Heart right ventricle (tissue), 16 donors: ENCODE data around the gene GJA4. TPM values are rescaled to one million over a fixed set of nuclear protein-coding genes. Genes with fewer than 3 reads are reported as not detected.

Experiments
- ATAC-seq, 8 donors: fragments of 200-7000 bp; cut with Tn5 transposase; one replicate each; pipeline ENCODE4 v1.9.1; 2020; ENCODE audit warnings: mild to moderate bottlenecking in 8 of 8, moderate library complexity in 8 of 8, moderate number of reproducible peaks in 1 of 8
- DNase-seq, 2 donors: peaks; one replicate each; pipeline ENCODE4 v3.0.0-alpha.2; 2020
- H3K27ac ChIP-seq, 10 donors: fragments of 200-600 bp; sonication (generic) in 2 of 10; one replicate each; pipeline versions ENCODE4 v1.5.0 to v1.8.0; 2020 to 2022; ENCODE audit warnings: mild to moderate bottlenecking in 3 of 10
- H3K27me3 ChIP-seq, 7 donors: fragments of 200-600 bp; one replicate each; pipeline ENCODE4 v1.8.0; 2021 to 2022; ENCODE audit warnings: mild to moderate bottlenecking in 2 of 7
- H3K36me3 ChIP-seq, 9 donors: fragments of 200-600 bp; sonication (generic) in 1 of 9; one replicate each; pipeline versions ENCODE4 v1.5.0 to v1.8.0; 2020 to 2022; ENCODE audit warnings: mild to moderate bottlenecking in 2 of 9
- H3K4me1 ChIP-seq, 9 donors: fragments of 200-600 bp; sonication (generic) in 1 of 9; one replicate each; pipeline versions ENCODE4 v1.5.0 to v1.8.0; 2020 to 2022; ENCODE audit warnings: mild to moderate bottlenecking in 4 of 9
- H3K4me3 ChIP-seq, 10 donors: fragments of 200-600 bp; sonication (generic) in 2 of 10; one replicate each; pipeline versions ENCODE4 v1.5.0 to v1.8.0; 2020 to 2022; ENCODE audit warnings: mild to moderate bottlenecking in 7 of 10, moderate library complexity in 2 of 10
- H3K9me3 ChIP-seq, 11 donors: fragments of 200-600 bp in 10 of 11; sonication (generic) in 2 of 11; one replicate each; pipeline versions ENCODE4 v1.5.0 to v1.8.0; 2013 to 2022; ENCODE audit warnings: mild to moderate bottlenecking in 2 of 11, control low read depth in 1 of 11, moderate library complexity in 1 of 11
- CTCF ChIP-seq, 9 donors: fragments of 200-600 bp; sonication (generic) in 2 of 9; IDR thresholded peaks; one replicate each; pipeline versions ENCODE4 v1.5.0 to v1.8.0; 2021 to 2022; ENCODE audit warnings: antibody characterized with exemption in 9 of 9, mild to moderate bottlenecking in 5 of 9, moderate library complexity in 1 of 9
- WGBS, 2 donors: extraction: QIAGEN DNeasy Blood & Tissue Kit; methylation state at CpG; one replicate each; pipeline ENCODE4 v1.1.7; 2013; ENCODE audit warnings: inconsistent platforms in 1 of 2; 5-methylcytosine and 5-hydroxymethylcytosine counted together
- intact Hi-C, 10 donors: fragments of 100-400 bp; cut with DNase I; formaldehyde crosslinking; loops; one replicate each; pipeline versions ENCODE4 v1.11.1 to v1.14.2; 2022
- long read RNA-seq, 3 donors: library from polyadenylated mRNA; unstranded; transcript quantifications; one replicate each; pipeline ENCODE4 v2.0.0, GENCODE V29; 2020 to 2021
- polyA plus RNA-seq, 2 donors: library from polyadenylated mRNA; stranded (reverse); fragments of 200-250 nt; gene quantifications; one replicate each; pipeline ENCODE4 v1.2.3, GENCODE V29; 2013
- total RNA-seq, 10 donors: library from RNA; stranded (reverse); fragmentation: NEBNext Ultra II Directional in 3 of 10; extraction: Animal tissue kit (Norgen Biotek cat#: 25700) in 3 of 10; gene quantifications; one replicate each; pipeline versions ENCODE4 v1.2.1 to v1.2.4, GENCODE V29; 2021 to 2023
- donor health status: Arrhythmogenic right ventricular cardiomyopathy.
- donor health status: ischemic (EF 13 %, LVEDD 7.1; RV severe dilation, severe dysfunction).
- donor health status: healthy with polysubstance abuse.
- donor health status: DM: no; HTN: yes; CAD: no.
- donor health status: DM: no; HTN: no; CAD: no.
- donor health status: ischemic (EF 25% LVEDD 6.9; RV normal size, moderate dysfunction).
- donor health status: ischemic (EF 25% LVEDD 5.7; RV mildly dilated, moderate dysfunction).
- donor health status: healthy.
- donor health status: DM: yes; HTN: yes; CAD: no.
- donor health status: Ischemic cardiomyopathy.
- donor health status: ischemic (EF 35%, LVEDD 5.7; RV mildly dilated, moderate dysfunction).
- donor health status: nonischemic (EF 11% LVEDD 7.7; RV severe dilation, severe dysfunction).
- donor health status: DM: yes; HTN: yes; CAD: no.
- donor health status: PGD.
- donor health status: ischemic (EF 29% LVEDD 5.4; RV normal size, mild dysfunction).
- donor health status: nonischemic (EF 23%, LVEDD 6.1; RV moderate dilation, normal function).

Gene GJA4
- 10 to 100 TPM in 9 of 10 donors, 1 to 10 TPM in 1; 9.0 to 37.8 (median 22.7) TPM for total RNA-seq
- polyA plus RNA-seq: 10 to 100 TPM; 20.3 to 50.1 TPM
- long read RNA-seq, donor 1, transcript GJA4-201 (2 exons, 1,622 nt): major isoform, 6 of 13 reads
- long read RNA-seq, donor 1, partial matches to known transcripts: 5 of 13 reads
- long read RNA-seq, donor 1, other reads (novel, unspliced or antisense): 1 of 13 reads
- long read RNA-seq, donor 2, transcript GJA4-201 (2 exons, 1,622 nt): major isoform, 5 of 12 reads
- long read RNA-seq, donor 2, partial matches to known transcripts: 6 of 12 reads
- long read RNA-seq, donor 2, other reads (novel, unspliced or antisense): 0 of 12 reads
- long read RNA-seq, donor 3, transcript GJA4-202 (2 exons, 1,059 nt): minor isoform, 7 of 48 reads
- long read RNA-seq, donor 3, transcript GJA4-201 (2 exons, 1,622 nt): major isoform, 33 of 48 reads
- long read RNA-seq, donor 3, partial matches to known transcripts: 7 of 48 reads
- long read RNA-seq, donor 3, other reads (novel, unspliced or antisense): 1 of 48 reads

- ATAC-seq (peak; percentile 23 to 69 (median 56)), DNase-seq (peak; percentile 64 to 70)
- intact Hi-C loops: no loop called here
- Histone ChIP-seq H3K9me3 (no peaks in the 10 kb centered on the region), H3K27ac (peak within 1 kb of the TSS; percentile 74 to 92 (median 86)), H3K27me3 (peaks cover 0 to 17% (median 0%) of the 10 kb centered on the region in 7 donors), H3K4me3 (peak within 1 kb of the TSS; percentile 51 to 75 (median 60)), H3K36me3 (peaks cover 0 to 34% (median 4%) of the 10 kb centered on the region in 9 donors), H3K4me1 (peaks cover under 1 to 34% (median 13%) of the 10 kb centered on the region in 9 donors)
- TF ChIP-seq CTCF (IDR thresholded peaks at IDR 0.05): no peak
- WGBS, 2 donors: 9 to 11% methylated on average over 36 to 45 of the region's 45 CpGs
Observed at GRCh38 chr1:34792868-34793727, at the start of gene GJA4. Gene GJA4, plus strand, starts transcription at chr1:34792999. Its CDS starts 1,215 bp downstream, at chr1:34794214.

GRCh38 chr1:34743775-34744174 lies 49.0 kb upstream of the GJA4 start:
- intact Hi-C loops: loop anchor here (2.0 to 10.0 kb wide), 9 partner anchors 279 to 1111 kb away; no protein-coding TSS in a partner anchor
- no peak overlapping the region for H3K4me3 ChIP-seq
- no peak for DNase-seq
- 80 to 81% methylated on average over 6 of the region's 6 CpGs for WGBS, 2 donors
- H3K4me1 ChIP-seq: peaks cover 0 to 4% (median 0%) of the 10 kb centered on the region in 9 donors
- ATAC-seq: no peak
- no peaks in the 10 kb centered on the region for H3K36me3 ChIP-seq
- no peak for TF ChIP-seq CTCF (IDR thresholded peaks at IDR 0.05)
- H3K27me3 ChIP-seq: peaks cover 0 to 44% (median 21%) of the 10 kb centered on the region in 7 donors
- H3K27ac ChIP-seq: no peak overlapping the region
- H3K9me3 ChIP-seq: no peaks in the 10 kb centered on the region

- WGBS, 2 donors: 71 to 75% methylated on average over 3 of the region's 3 CpGs
- ATAC-seq: no peak
- Histone ChIP-seq H3K27me3 (peaks cover 0 to 39% (median 15%) of the 10 kb centered on the region in 7 donors), H3K4me1 (peaks cover 0 to 4% (median 0%) of the 10 kb centered on the region in 9 donors), H3K36me3 (no peaks in the 10 kb centered on the region), H3K4me3 (no peak overlapping the region), H3K9me3 (no peaks in the 10 kb centered on the region), H3K27ac (no peak overlapping the region)
- TF ChIP-seq CTCF (IDR thresholded peaks at IDR 0.05): no peak
- DNase-seq: no peak
- intact Hi-C loops: loop anchor here (5.0 to 10.0 kb wide), 8 partner anchors 280 to 1113 kb away; no protein-coding TSS in a partner anchor
Observed at GRCh38 chr1:34744851-34745250, 47.9 kb upstream of the GJA4 start.

GRCh38 chr1:34745666-34746065 lies 47.1 kb upstream of the GJA4 start:
- Histone ChIP-seq H3K4me3 (no peak overlapping the region), H3K27me3 (peaks cover 0 to 39% (median 15%) of the 10 kb centered on the region in 7 donors), H3K27ac (no peak overlapping the region), H3K36me3 (no peaks in the 10 kb centered on the region), H3K9me3 (no peaks in the 10 kb centered on the region), H3K4me1 (peaks cover 0 to 4% (median 0%) of the 10 kb centered on the region in 9 donors)
- no peak for ATAC-seq
- intact Hi-C loops: loop anchor here in 5 of 10 donors (10.0 kb wide), 3 partner anchors 281 to 1111 kb away; no protein-coding TSS in a partner anchor
- no peak for TF ChIP-seq CTCF (IDR thresholded peaks at IDR 0.05)
- no peak for DNase-seq
- WGBS, 2 donors: 76 to 87% methylated on average over 5 of the region's 5 CpGs
